Fibroblast of mammary gland (primary cell): ENCODE measurements around the gene PARP1.

Experiments used
- DNase-seq: peaks from one replicate; pipeline ENCODE4 v3.0.0-alpha.2; 2010; ENCODE audit warnings: low read depth
- H3K4me3 ChIP-seq: 2 replicates; pipeline ENCODE4 v1.5.1; 2011; ENCODE audit warnings: low read depth, mild to moderate bottlenecking, low read length, moderate library complexity; ENCODE audit not compliant: control insufficient read depth
- CTCF ChIP-seq: conservative IDR thresholded peaks from 2 replicates; pipeline ENCODE4 v1.5.1; 2011; ENCODE audit warnings: low read depth, low read length, inconsistent platforms; ENCODE audit not compliant: control insufficient read depth, insufficient read depth

PARP1 gene

GRCh38 chr1:226424221-226425003 is 16.5 kb upstream of the PARP1 start:
- DNase-seq, result peak; percentile 44
- TF ChIP-seq CTCF, result peak; percentile 54

GRCh38 chr1:226422478-226422877 is 14.6 kb upstream of the PARP1 start:
- no peak for TF ChIP-seq CTCF
- no peak for DNase-seq
- no peak overlapping the region for H3K4me3 ChIP-seq

More at GRCh38 chr1:226424221-226425003, 16.5 kb upstream of the PARP1 start:
- no peak overlapping the region for H3K4me3 ChIP-seq

- no peak for TF ChIP-seq CTCF
- DNase-seq, result no peak
- no peak overlapping the region for H3K4me3 ChIP-seq
Observed at GRCh38 chr1:226420897-226421296, 13.0 kb upstream of the PARP1 start.

- no peak for TF ChIP-seq CTCF
- DNase-seq, result no peak
- no peak overlapping the region for H3K4me3 ChIP-seq
Observed at GRCh38 chr1:226420328-226420727, 12.4 kb upstream of the PARP1 start.

- no peak for TF ChIP-seq CTCF
- no peak overlapping the region for H3K4me3 ChIP-seq
- no peak for DNase-seq
Observed at GRCh38 chr1:226419284-226420029, 11.6 kb upstream of the PARP1 start.

- TF ChIP-seq CTCF, result no peak
- H3K4me3 ChIP-seq, result no peak overlapping the region
- DNase-seq, result no peak
Observed at GRCh38 chr1:226417830-226418546, 10.1 kb upstream of the PARP1 start.
